Body of pancreas (tissue), 4 donors: Measurements from ENCODE around the gene HRH4.

ENCODE experiments used
- POLR2A ChIP-seq, 3 donors: fragments of 450-650 bp; IDR thresholded peaks; one replicate each; pipeline ENCODE4 v1.6.1; 2016; ENCODE audit warnings: antibody characterized with exemption in 3 of 3, mild to moderate bottlenecking in 2 of 3
- TF ChIP-seq, protein P1 (sequence below), 7 experiments: fragments of 450-650 bp in 4 of 7; fragments of 200-600 bp in 3 of 7; sonication (generic) in 3 of 7; IDR thresholded peaks; one replicate each; pipeline ENCODE4 v1.5.1; 2016 to 2019; ENCODE audit warnings: antibody characterized with exemption in 7 of 7

DNA sequence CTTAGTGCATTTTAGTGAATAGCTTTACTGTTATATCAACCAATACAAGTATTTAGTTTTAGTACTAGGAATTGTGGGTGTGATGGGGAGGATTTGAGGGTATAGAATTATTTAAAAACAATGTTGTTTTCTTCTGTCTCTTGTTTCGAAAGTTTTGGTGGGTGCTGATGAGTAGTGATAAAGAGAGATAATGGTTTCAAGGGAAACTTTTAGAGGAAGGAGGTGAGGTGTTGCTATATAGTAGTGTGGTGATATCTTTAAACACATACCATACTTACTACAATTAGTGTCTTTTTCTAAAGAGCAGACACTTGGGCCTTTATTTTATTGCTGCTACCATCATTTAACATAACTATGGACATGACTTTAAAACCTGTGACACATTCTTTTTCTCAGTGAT, 23.5 kb upstream of the HRH4 start:
- TF ChIP-seq, protein P1, sequence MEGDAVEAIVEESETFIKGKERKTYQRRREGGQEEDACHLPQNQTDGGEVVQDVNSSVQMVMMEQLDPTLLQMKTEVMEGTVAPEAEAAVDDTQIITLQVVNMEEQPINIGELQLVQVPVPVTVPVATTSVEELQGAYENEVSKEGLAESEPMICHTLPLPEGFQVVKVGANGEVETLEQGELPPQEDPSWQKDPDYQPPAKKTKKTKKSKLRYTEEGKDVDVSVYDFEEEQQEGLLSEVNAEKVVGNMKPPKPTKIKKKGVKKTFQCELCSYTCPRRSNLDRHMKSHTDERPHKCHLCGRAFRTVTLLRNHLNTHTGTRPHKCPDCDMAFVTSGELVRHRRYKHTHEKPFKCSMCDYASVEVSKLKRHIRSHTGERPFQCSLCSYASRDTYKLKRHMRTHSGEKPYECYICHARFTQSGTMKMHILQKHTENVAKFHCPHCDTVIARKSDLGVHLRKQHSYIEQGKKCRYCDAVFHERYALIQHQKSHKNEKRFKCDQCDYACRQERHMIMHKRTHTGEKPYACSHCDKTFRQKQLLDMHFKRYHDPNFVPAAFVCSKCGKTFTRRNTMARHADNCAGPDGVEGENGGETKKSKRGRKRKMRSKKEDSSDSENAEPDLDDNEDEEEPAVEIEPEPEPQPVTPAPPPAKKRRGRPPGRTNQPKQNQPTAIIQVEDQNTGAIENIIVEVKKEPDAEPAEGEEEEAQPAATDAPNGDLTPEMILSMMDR (IDR thresholded peaks at IDR 0.05): no peak
- no peak for TF ChIP-seq POLR2A (IDR thresholded peaks at IDR 0.05)
